ENCODE results near the gene CDC73. TPM values are rescaled to one million over a fixed set of nuclear protein-coding genes. Genes with fewer than 3 reads are reported as not detected.

CDC73 gene
- 10 to 100 TPM; 42.0 to 55.2 (median 46.1) TPM for polyA plus RNA-seq (ENCODE audit: insufficient read length in 4 of 4)

GRCh38 chr1:193121616-193122593, at the start of gene CDC73:
Gene CDC73 (plus strand): TSS chr1:193122031. CDS start chr1:193122201, 170 bp downstream.
- DNase-seq (ENCODE audit: low read depth in 4 of 4, low spot score in 3 of 4): peak; percentile 87 to 90 (median 88)

- DNase-seq (ENCODE audit: low read depth in 4 of 4, low spot score in 3 of 4): no peak
Observed at GRCh38 chr1:193077991-193078390, 43.8 kb upstream of the CDC73 start.

- DNase-seq (ENCODE audit: low read depth in 4 of 4, low spot score in 3 of 4): no peak
Observed at GRCh38 chr1:193079187-193079586, 42.6 kb upstream of the CDC73 start.

DNA sequence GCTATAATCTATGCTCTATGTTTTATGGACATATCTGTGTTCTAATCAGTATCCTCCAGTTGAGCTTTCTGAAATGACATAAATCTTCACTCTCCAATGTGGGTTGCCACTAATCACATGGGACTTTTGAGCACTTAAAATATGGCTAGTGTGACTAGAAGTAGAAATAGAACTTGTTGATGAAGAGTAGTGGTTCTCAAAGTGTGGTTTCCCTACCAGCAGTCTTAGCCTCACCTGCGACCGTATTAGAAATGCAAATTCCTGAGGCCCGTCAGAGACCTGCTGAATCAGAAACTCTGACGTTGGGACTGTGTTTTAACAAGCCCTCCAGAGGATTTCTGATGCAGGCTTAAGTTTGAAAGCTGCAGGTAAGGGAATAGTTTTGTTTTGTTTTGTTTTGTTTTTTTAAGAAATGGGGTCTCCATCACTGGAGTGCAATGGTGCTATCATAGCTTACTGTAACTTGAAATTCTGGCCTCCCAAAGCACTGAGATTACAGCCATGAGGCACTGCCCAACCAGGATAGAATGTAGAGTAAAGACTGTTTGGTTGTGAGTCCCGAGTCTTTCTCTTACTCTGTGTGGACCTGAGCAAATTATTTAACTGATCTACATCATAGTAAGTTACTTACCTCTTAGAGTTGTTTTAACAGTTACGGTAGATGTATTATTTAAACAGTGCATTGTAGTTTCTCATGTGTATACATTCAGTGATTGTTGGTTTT, 38.3 kb upstream of the CDC73 start:
- DNase-seq (ENCODE audit: low read depth in 4 of 4, low spot score in 3 of 4): no peak

DNA sequence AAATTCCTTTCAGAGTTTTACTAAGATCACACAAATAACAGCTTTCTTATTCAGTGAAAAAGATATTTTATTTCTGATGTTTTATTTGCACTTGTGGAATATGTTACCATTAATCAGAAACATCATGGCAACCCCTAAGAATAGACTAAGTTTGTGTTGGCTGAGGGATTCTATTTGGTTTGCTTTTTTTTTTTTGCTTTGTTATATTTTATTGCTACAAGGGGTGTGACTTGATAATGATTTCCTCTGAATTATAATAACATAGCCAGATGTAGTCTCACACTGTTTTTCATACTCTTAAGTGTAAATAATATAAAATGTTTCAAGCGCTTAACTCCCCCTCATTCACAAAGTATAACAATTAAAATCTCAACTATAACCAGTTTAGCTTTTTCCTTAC, 36.6 kb upstream of the CDC73 start:
- DNase-seq (ENCODE audit: low read depth in 4 of 4, low spot score in 3 of 4): no peak

GRCh38 chr1:193086342-193086741, 35.5 kb upstream of the CDC73 start:
- DNase-seq (ENCODE audit: low read depth in 4 of 4, low spot score in 3 of 4): no peak

DNA sequence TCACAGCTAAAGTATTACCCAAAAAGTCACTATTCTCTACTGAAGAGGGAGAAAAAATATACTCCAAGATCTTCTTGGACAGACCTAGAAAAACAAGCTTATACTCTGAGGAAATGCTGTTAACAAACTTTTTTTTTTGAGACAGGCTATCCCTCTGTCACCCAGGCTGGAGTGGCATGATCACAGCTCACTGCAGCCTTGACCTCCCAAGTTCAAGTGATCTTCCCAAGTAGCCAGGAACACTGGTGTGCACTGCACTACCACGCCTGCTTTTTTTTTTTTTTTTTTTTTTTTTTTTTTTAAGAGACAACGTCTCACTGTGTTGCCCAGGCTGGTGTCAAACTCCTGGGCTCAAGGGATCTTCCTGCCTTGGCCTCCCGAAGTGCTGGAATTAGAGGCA, 33.9 kb upstream of the CDC73 start:
- no peak for DNase-seq (ENCODE audit: low read depth in 4 of 4, low spot score in 3 of 4)

DNA sequence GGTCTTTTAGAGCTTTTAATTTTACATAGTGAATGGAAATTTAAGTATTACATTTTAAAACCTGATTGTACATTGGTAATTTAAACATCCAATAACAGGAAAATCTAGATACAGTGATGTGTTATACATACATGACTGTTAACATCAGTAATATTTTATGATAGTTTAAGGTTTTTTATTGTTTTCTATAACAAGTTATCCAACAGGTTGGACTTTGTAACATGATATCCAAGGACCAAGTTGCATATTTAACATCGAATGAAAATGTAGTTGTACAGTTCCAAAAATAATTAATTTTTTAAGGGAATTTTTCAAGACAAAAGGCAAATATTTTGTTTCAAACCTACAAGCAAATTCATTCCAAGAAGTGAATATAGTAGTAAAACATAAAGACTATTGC, 31.0 kb upstream of the CDC73 start:
- DNase-seq (ENCODE audit: low read depth in 4 of 4, low spot score in 3 of 4): no peak

DNA sequence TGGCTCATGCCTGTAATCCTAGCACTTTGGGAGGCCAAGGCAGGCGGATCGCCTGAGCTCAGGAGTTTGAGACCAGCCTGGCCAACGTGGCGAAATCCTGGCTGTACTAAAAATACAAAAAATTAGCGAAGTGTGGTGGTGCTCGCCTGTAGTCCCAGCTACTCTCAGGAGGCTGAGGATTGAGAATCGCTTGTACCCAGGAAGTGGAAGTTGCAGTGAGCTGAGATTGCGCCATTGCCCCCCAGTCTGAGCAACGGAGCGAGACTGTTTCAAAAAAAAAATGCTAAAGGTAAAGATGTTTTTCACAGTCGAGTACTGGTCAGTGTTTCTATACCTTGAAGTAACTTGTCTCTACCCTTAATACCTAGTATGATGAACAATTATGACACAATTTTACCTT, 27.7 kb upstream of the CDC73 start:
- no peak for DNase-seq (ENCODE audit: low read depth in 4 of 4, low spot score in 3 of 4)

DNA sequence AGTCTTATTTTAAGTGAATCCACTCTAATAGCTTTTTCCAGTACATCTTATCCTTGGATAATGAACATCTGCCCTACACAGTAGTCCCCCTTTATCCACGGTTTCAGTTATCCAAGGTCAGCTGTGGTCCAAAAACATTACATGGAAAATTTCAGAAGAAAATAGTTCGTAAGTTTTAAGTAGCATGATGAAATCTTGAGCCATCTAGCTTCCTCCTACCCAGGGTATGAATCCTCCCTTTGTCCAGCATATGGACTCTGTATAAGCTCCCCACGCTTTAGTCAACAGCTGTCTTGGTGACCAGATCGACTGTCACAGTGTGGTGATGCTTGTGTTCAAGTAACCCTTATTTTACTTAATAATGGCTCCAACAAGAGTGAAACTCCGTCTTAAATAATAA, 19.2 kb upstream of the CDC73 start:
- no peak for DNase-seq (ENCODE audit: low read depth in 4 of 4, low spot score in 3 of 4)

DNA sequence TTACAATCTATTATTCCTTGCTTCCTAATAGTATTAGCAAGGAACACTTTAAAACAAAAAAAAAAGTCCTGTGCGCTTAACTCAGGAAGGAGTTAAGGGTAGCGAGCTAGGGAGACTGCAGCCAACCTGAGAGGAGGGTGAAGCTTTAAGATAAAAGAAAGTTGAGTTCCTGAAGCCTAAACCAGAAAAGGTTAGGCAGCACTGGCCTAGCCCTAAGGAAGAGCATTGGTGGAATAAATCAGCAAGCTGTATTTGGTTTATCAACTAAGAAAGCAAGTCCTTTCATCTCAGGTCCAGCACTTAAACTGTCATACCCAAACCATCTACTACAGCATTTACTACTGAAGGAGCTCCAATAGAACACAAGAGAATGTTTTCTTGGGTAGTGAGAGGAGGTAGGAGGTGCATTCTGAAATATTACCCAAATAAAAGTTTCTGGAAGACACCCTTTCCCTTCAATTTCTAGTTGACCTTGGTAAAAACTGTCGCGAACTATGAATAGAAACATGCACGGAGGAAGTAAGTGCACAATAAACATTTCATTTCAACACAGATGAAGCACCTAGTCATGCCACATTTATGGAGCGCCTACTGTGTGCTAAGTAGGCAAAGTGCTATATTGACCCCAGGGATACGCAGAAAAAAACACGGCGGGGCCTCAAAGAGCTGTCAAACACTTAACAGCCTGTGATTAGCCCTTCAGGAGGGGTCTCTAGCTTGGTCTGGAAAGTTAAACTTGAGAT, 17.9 kb upstream of the CDC73 start:
- no peak for DNase-seq (ENCODE audit: low read depth in 4 of 4, low spot score in 3 of 4)

DNA sequence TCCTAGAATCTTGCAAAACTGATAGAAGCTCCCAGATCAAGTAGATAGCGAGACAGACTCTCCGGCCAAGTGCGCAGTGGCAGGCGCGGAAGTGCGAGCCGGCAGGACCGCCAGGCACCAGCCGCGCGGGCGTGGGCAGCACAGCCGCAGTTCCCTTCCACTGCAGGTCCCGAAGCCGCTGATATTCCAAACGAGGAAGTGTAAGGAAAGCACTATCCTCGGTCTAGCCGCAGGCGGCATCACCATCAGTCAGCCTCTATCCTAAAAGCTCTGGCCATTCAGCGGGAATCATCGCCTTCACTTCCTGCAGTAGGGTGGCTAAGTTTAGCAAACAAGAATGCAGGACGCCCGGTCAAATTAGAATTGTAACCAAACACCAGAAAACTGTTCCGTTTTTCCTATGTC, 17.3 kb upstream of the CDC73 start:
- peak in 1 of 4 donors; percentile 21 for DNase-seq (ENCODE audit: low read depth in 4 of 4, low spot score in 3 of 4)

GRCh38 chr1:193104907-193105820, 16.7 kb upstream of the CDC73 start, which contains the start of gene GLRX2:
Gene GLRX2 (minus strand): TSS chr1:193105414. CDS start chr1:193105382, 32 bp downstream.
- peak; percentile 60 to 70 (median 62) for DNase-seq (ENCODE audit: low read depth in 4 of 4, low spot score in 3 of 4)

DNA sequence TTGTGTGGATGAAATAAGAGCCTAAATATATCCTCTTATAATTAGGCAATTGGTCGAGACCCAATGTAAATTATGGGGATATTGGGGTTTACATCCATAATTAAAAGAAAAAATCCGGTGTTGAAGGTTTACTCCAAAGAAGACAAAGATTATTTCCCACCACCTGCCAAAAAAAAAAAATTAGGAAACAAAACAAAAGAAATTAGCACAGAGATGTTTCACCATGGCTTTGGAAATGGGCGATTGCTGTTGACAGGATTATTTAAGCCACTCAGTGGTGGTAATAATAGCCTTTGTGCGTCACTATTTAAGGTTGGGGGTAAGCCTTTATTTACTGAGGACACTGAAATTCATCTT, 16.0 kb upstream of the CDC73 start:
- no peak for DNase-seq (ENCODE audit: low read depth in 4 of 4, low spot score in 3 of 4)

DNA sequence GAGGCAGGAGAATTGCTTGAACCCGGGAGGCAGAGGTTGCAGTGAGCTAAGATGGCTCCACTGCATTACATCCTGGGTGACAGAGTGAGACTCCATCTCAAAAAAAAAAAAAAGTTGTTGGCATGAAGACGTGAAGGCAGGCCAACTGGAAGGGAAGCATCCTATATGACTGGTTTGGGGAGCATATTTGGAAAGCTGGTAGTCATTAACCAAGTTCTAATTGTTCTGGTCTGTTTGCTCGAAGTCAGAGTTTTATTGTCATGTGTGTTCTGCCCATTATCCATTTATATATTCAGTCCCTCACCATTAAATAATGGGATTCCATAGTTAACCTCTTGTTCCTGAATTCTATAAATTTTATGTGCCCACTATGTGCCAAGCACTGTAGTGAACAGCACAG, 13.4 kb upstream of the CDC73 start:
- no peak for DNase-seq (ENCODE audit: low read depth in 4 of 4, low spot score in 3 of 4)

DNA sequence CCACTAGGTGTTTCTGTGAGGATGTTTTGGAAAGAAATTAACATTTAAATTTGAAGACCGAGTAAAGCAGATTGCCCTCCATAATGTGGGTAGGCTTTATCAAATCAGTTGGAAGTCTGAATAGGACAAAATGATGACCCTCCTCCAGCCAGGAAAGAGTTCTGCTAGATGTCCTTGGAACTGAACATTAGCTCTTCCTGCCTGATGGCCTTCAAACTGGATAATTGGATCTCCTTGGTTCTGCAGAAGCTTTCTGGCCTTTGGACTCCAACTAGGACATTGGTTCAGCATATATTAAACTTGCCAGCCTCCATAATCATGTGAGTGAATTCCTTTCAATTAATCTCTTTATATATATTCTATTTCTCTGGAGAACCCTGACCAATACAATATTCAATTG, 12.2 kb upstream of the CDC73 start:
- no peak for DNase-seq (ENCODE audit: low read depth in 4 of 4, low spot score in 3 of 4)

- no peak for DNase-seq (ENCODE audit: low read depth in 4 of 4, low spot score in 3 of 4)
Observed at GRCh38 chr1:193110246-193110645, 11.6 kb upstream of the CDC73 start.

DNA sequence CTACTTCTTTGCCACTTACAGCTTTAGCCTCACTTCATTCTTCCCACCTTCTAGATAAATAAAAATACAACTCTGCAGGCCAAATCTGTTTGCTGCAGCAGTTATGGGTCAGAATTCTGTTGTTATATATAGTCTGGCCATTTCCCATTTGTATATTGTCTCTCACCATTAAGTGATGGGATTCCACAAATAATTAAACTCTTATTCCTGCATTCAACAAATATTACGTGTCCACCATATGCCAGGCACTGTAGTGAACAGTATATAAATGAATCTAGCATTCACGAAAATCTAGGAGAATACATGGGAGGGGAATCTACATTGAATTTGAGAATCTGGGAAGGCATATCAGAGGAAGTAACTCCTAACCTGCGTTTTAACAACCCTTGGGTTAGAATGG, 11.0 kb upstream of the CDC73 start:
- DNase-seq (ENCODE audit: low read depth in 4 of 4, low spot score in 3 of 4): no peak

DNA sequence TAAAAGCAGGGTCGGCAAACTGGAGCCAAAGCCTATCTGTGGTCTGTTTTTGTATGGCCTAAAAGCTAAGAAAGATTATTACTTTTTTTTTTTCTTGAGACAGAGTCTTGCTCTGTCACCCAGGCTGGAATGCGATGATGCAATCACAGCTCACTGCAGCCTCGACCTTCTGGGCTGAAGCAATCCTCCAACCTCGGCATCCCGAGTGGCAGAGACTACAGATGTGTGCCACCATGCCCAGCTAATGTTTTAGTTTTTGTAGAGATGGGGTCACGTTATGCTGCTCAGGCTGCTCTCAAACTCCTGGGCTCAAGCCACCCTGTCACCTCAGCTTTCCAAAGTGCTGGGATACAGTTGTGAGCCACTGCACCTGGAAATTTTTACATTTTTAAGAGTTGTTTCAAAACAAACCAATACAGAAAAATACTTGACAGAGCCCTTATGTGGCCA, 10.2 kb upstream of the CDC73 start:
- DNase-seq (ENCODE audit: low read depth in 4 of 4, low spot score in 3 of 4): no peak

All from left renal pelvis (tissue), 4 donors.